ENCODE data around the gene DNPH1. TPM values are rescaled to one million over a fixed set of nuclear protein-coding genes. Genes with fewer than 3 reads are reported as not detected.
A peak's percentile ranks its signal among the peaks of the same experiment; 100 is the strongest.

DNPH1 gene
- total and polyA plus RNA-seq, 10 of the 15 experiments (the other 5 are each of a cell fraction or from before 2014, with no cell fraction given), result 7.0 to 136 (median 67.7) TPM

- peak; percentile 75; the same call in 1 of the 2 replicates for TF ChIP-seq RELB (IDR thresholded peaks at IDR 0.05; ENCODE audit: low read depth)
Measured at GRCh38 chr6:43250992-43251373, 21.7 kb upstream of the DNPH1 start (continued).

- DNase-seq (ENCODE audit: low read depth, low spot score), result no peak
- TF ChIP-seq MLLT1 (IDR thresholded peaks at IDR 0.05), result no peak
- TF ChIP-seq E4F1 (IDR thresholded peaks at IDR 0.05; ENCODE audit: borderline replicate concordance, partially characterized antibody), result no peak
- TF ChIP-seq HDAC2 (IDR thresholded peaks at IDR 0.05), result no peak
- TF ChIP-seq IKZF2 (IDR thresholded peaks at IDR 0.05), result no peak
- TF ChIP-seq POLR2A (IDR thresholded peaks at IDR 0.05; ENCODE audit: low read depth, low read length), result no peak
- peaks cover 27% of the 10 kb centered on the region for H3K4me1 ChIP-seq (ENCODE audit: control insufficient read depth, insufficient read depth, low read length)
- no peak for ATAC-seq
- no peaks in the 10 kb centered on the region for H3K36me3 ChIP-seq (ENCODE audit: control insufficient read depth in 2 of 2, insufficient read depth in 2 of 2, low read length in 1 of 2)
- in situ Hi-C loops (cut with MboI), result no loop called here
- H2AFZ ChIP-seq (ENCODE audit: control insufficient read depth, low read depth, low read length), result no peak overlapping the region
- ChIA-PET CTCF (interaction anchor here (2.2 kb wide), 1 partner anchor 20 kb away, joined by 9 read pairs; the partner anchor contains the start of gene DNPH1), RAD21 (ENCODE audit: unreplicated experiment) (no interaction called here), POLR2A (interaction anchor here (0.6 to 1.5 kb wide), 6 partner anchors 20 to 121 kb away, joined by 3 to 4 read pairs (median 3); partner anchors contain the start of genes DNPH1 and ZNF318), SMC1A (ENCODE audit: uncharacterized antibody, unreplicated experiment) (interaction anchor here (0.5 to 1.0 kb wide), 3 partner anchors 11 to 173 kb away, joined by 3 to 4 read pairs (median 3); no protein-coding TSS in a partner anchor)
- FAIRE-seq, result no peak
- no peak overlapping the region for H3K4me3 ChIP-seq
- H3K4me2 ChIP-seq (ENCODE audit: control insufficient read depth, insufficient read depth), result no peak overlapping the region
- intact Hi-C loops (cut with micrococcal nuclease; ENCODE audit: unreplicated experiment), result loop anchor here (5.0 kb wide), 1 partner anchor 76 kb away; the partner anchor contains the start of gene SRF
- no TSS peak for BruUV-seq (replicated peaks)
- H3K9me3 ChIP-seq (replicated peaks; ENCODE audit: control insufficient read depth, insufficient read depth, low read length), result no peaks in the 10 kb centered on the region
- no peak overlapping the region for H3K27ac ChIP-seq (ENCODE audit: control insufficient read depth, insufficient read depth)
- H3K79me2 ChIP-seq (ENCODE audit: control insufficient read depth, insufficient read depth, low read length), result no peaks in the 10 kb centered on the region
- H4K20me1 ChIP-seq (ENCODE audit: control insufficient read depth, insufficient read depth), result no peaks in the 10 kb centered on the region
- no peak overlapping the region for H3K9ac ChIP-seq (ENCODE audit: control insufficient read depth, insufficient read depth, low read length)
- H3K27me3 ChIP-seq (replicated peaks in 1 of 2; ENCODE audit: control insufficient read depth in 2 of 2, insufficient read depth in 2 of 2, low read length in 1 of 2), result peaks cover 1 to 12% of the 10 kb centered on the region in 2 experiments; a peak in 3 of 4 replicates
Measured at GRCh38 chr6:43248791-43249190, 19.5 kb upstream of the DNPH1 start.
